HFF-Myc (cell line): ENCODE data around the gene TARM1.

Experiments used
- DNase-seq: peaks from one replicate; pipeline ENCODE4 v3.0.0-alpha.2; 2011; ENCODE audit warnings: low read depth; ENCODE audit errors: extremely low read depth
- H3K4me3 ChIP-seq: replicated peaks from 2 replicates; pipeline ENCODE4 v1.5.1; 2011; ENCODE audit warnings: low read depth, mild to moderate bottlenecking, control low read depth, low read length
- CTCF ChIP-seq: IDR thresholded peaks from 2 replicates; pipeline ENCODE4 v1.5.1; 2012; ENCODE audit warnings: mild to moderate bottlenecking, low read depth, low read length, control low read depth; ENCODE audit errors: missing control alignments

The TARM1 gene

GRCh38 chr19:54108496-54108895 is 27.3 kb upstream of the TARM1 start:
- DNase-seq = no peak
- no peak for TF ChIP-seq CTCF
- H3K4me3 ChIP-seq = no peak overlapping the region

- TF ChIP-seq CTCF = no peak
- H3K4me3 ChIP-seq = no peak overlapping the region
- DNase-seq = no peak
These were observed 26.8 kb upstream of the TARM1 start for GRCh38 chr19:54107876-54108490.

DNA sequence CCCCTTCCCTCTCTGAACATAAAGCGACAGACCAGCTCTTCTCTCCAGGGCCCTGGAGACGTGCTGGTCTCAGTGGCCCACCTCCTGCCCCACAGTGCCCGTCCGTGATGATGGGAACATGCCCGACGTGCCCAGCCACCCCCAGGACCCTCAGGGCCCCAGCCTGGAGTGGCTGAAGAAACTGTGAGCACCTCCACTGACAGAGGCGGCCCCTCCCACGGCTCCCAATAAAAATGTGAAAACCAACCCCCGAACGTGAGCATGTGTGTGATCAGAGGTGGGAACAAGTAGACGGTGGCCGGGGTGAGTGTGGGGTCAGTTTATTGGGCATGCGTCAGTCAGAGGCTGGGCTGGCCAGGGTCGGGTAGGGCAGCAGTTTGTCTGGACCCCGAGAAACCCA is 25.6 kb upstream of the TARM1 start:
- no peak for DNase-seq

GRCh38 chr19:54105796-54106195 is 24.6 kb upstream of the TARM1 start:
- no peak overlapping the region for H3K4me3 ChIP-seq
- no peak for DNase-seq
- no peak for TF ChIP-seq CTCF

More for the DNA sequence above, 25.6 kb upstream of the TARM1 start:
- H3K4me3 ChIP-seq = no peak overlapping the region
- TF ChIP-seq CTCF = no peak

DNA sequence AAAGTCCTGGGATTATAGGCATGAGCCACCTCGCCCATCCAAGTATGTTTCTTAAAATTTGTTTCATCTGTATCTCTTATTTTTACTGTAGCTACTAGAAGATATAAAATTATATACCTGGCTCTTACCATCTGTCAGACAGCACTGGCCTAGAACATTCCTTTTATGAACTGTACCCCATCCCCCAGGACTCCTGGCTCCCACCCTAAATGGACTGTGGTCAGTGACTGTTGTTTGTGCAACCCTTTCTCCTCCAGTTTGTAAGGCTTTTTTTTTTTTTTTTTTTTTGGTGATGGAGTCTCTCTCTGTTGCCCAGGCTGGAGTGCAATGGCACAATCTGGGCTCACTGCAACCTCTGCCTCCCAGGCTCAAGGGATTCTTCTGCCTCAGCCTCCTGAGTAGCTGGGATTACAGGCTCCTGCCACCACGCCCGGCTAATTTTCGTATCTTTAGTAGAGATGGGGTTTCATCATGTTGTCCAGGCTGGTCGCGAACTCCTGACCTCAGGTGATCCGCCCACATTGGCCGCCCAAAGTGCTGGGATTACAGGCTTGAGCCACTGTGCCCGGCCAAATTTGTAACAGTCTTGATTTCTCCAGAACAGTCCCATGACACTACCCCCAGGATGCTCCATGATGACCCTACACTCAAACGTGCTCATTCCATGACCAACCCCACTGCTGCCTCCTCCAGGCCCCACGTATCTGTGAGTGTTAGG is 24.0 kb upstream of the TARM1 start:
- DNase-seq = no peak
- H3K4me3 ChIP-seq = no peak overlapping the region
- TF ChIP-seq CTCF = no peak

GRCh38 chr19:54102421-54103169 is 21.4 kb upstream of the TARM1 start, which contains the start of gene NDUFA3:
TSS of gene NDUFA3 (plus strand) at chr19:54102855. CDS start at chr19:54102879, 24 bp downstream.
- H3K4me3 ChIP-seq = peak within 1 kb of the TSS; percentile 99
- DNase-seq = peak; percentile 96
- TF ChIP-seq CTCF = no peak
